K562 (cell line): ENCODE results near the gene PPP1R15B. TPM values are rescaled to one million over a fixed set of nuclear protein-coding genes. Genes with fewer than 3 reads are reported as not detected.

Source experiments
- ATAC-seq: fragments of 200-7000 bp; cut with Tn5 transposase; 3 replicates; pipeline ENCODE4 v1.9.1; 2020; ENCODE audit warnings: moderate library complexity
- BruUV-seq: library from RNA; stranded (reverse); fragments of 400-500 nt; replicated peaks from 2 replicates; lab custom pipeline; 2021; lab: Mats Ljungman, UMichigan
- CTCF ChIA-PET: fragments of 300-600 bp; formaldehyde crosslinking; extraction: SDS; loops from one replicate; lab custom pipeline; 2021; ENCODE audit warnings: low intra/inter-chr PET ratio; lab: Yijun Ruan, JAX
- POLR2A ChIA-PET: fragments of 300-600, 350-650 bp; sonication (Branson Sonifier 250); formaldehyde crosslinking; extraction: SDS; loops from one replicate; lab custom pipeline; 2021; ENCODE audit warnings: antibody characterized with exemption, inconsistent platforms; lab: Yijun Ruan, JAX
- DNase-seq, 4 experiments: peaks; one replicate each; pipeline versions ENCODE4 v3.0.0 to v3.0.0-alpha.2; 2011 to 2018; ENCODE audit warnings: low spot score in 3 of 4, mixed read lengths in 3 of 4; ENCODE audit errors: extremely low read depth in 1 of 4
- FAIRE-seq: peaks from 2 replicates; lab custom pipeline; 2011; peaks lifted over from hg19 to GRCh38; lab: Jason Lieb, UNC
- H2AFZ ChIP-seq: 2 replicates; pipeline ENCODE4 v1.6.0; 2011; ENCODE audit warnings: low read depth, low read length, control low read depth, inconsistent platforms
- H3K27ac ChIP-seq: fragments of 200-600 bp; 3 replicates; pipeline ENCODE4 v1.8.0; 2011; ENCODE audit warnings: low read depth, mild to moderate bottlenecking, control low read depth, inconsistent platforms, low read length, moderate library complexity, mixed read lengths; ENCODE audit errors: extremely low read depth
- H3K27me3 ChIP-seq, 2 experiments: fragments of 300-600 bp in 1 of 2; 2 replicates in 1 of 2; 3 replicates in 1 of 2; pipeline versions ENCODE4 v1.6.0 to v1.8.0; 2011; ENCODE audit warnings: inconsistent platforms in 2 of 2, low read length in 2 of 2, mild to moderate bottlenecking in 1 of 2, mixed read lengths in 1 of 2, moderate library complexity in 1 of 2; ENCODE audit not compliant: control insufficient read depth in 2 of 2, insufficient read depth in 2 of 2
- H3K36me3 ChIP-seq: fragments of 300-600 bp; 3 replicates; pipeline ENCODE4 v1.8.0; 2011; ENCODE audit warnings: mild to moderate bottlenecking, low read length, inconsistent platforms; ENCODE audit not compliant: control insufficient read depth, insufficient read depth
- H3K4me1 ChIP-seq, 2 experiments: fragments of 200-600 bp in 1 of 2; replicated peaks in 1 of 2; 2 replicates in 1 of 2; 3 replicates in 1 of 2; pipeline versions ENCODE4 v1.5.1 to v1.8.0; 2011; ENCODE audit warnings: inconsistent platforms in 2 of 2, low read length in 2 of 2, mild to moderate bottlenecking in 1 of 2, mixed read lengths in 1 of 2, moderate library complexity in 1 of 2; ENCODE audit not compliant: control insufficient read depth in 2 of 2, insufficient read depth in 2 of 2
- H3K4me2 ChIP-seq: 2 replicates; pipeline ENCODE4 v1.6.1; 2011; ENCODE audit warnings: low read length, control low read depth, inconsistent platforms, mixed read lengths; ENCODE audit not compliant: insufficient read depth
- H3K4me3 ChIP-seq: fragments of 200-600 bp; sonication (generic), shearing (Covaris generic); 2 replicates; pipeline ENCODE4 v1.5.1; 2016; ENCODE audit warnings: control low read depth, inconsistent platforms
- H3K79me2 ChIP-seq: fragments of 200-600 bp; 3 replicates; pipeline ENCODE4 v1.8.0; 2011; ENCODE audit warnings: low read length, inconsistent platforms; ENCODE audit not compliant: control insufficient read depth, insufficient read depth
- H3K9ac ChIP-seq, 2 experiments: 2 replicates each; pipeline versions ENCODE4 v1.6.0 to v1.6.1; 2011; ENCODE audit warnings: low read depth in 2 of 2, low read length in 2 of 2, control low read depth in 1 of 2, inconsistent platforms in 1 of 2, mild to moderate bottlenecking in 1 of 2, mixed read lengths in 1 of 2; ENCODE audit not compliant: insufficient read depth in 1 of 2
- H3K9me1 ChIP-seq: one replicate; pipeline ENCODE4 v1.6.0; 2011; ENCODE audit warnings: inconsistent platforms, mild to moderate bottlenecking, low read length, moderate library complexity; ENCODE audit not compliant: control insufficient read depth, insufficient read depth
- H3K9me3 ChIP-seq: replicated peaks from 2 replicates; pipeline ENCODE4 v1.5.1; 2011; ENCODE audit warnings: low read depth, low read length, inconsistent platforms; ENCODE audit not compliant: control insufficient read depth, insufficient read depth
- H4K20me1 ChIP-seq: replicated peaks from 2 replicates; pipeline ENCODE4 v1.6.1; 2011; ENCODE audit warnings: low read length, inconsistent platforms, mixed read lengths; ENCODE audit not compliant: control insufficient read depth, insufficient read depth
- FOS ChIP-seq: IDR thresholded peaks from 3 replicates; pipeline ENCODE4 v1.6.1; 2011; ENCODE audit not compliant: insufficient read length; ENCODE audit errors: extremely low read depth
- NCOA6 ChIP-seq: fragments of 450-650 bp; IDR thresholded peaks from 2 replicates; pipeline ENCODE4 v1.6.1; 2017; ENCODE audit warnings: mild to moderate bottlenecking
- PHF20 ChIP-seq: fragments of 450-650 bp; IDR thresholded peaks from 2 replicates; pipeline ENCODE4 v1.6.1; 2018; ENCODE audit not compliant: partially characterized antibody
- POLR2B ChIP-seq: fragments of 450-650 bp; IDR thresholded peaks from 2 replicates; pipeline ENCODE4 v1.6.1; 2018; ENCODE audit warnings: low read depth; ENCODE audit not compliant: partially characterized antibody
- TRIM28 ChIP-seq: fragments of 450-650 bp; IDR thresholded peaks from 2 replicates; pipeline ENCODE4 v1.6.1; 2017
- WGBS: fragments of 100-300 bp; shearing (Covaris generic); methylation state at CpG from one replicate; pipeline ENCODE4 v1.1.6; 2016; ENCODE audit warnings: low coverage, mixed read lengths; ENCODE audit not compliant: insufficient coverage; ENCODE audit errors: missing lambda C conversion rate; 5-methylcytosine and 5-hydroxymethylcytosine counted together
- in situ Hi-C: fragments of 300-500 bp; cut with MboI; formaldehyde crosslinking; loops from 4 replicates; pipeline ENCODE4 v1.15.0; 2018; ENCODE audit warnings: inconsistent platforms, mixed read lengths
- intact Hi-C: fragments of 100-400 bp; cut with micrococcal nuclease; formaldehyde crosslinking; loops from 2 replicates; pipeline ENCODE4 v1.14.2; 2022
- polyA plus RNA-seq, 8 experiments: library from polyadenylated mRNA; depleted of rRNA in 4 of 8; stranded (reverse) in 5 of 8; unstranded in 3 of 8; fragments of >200 nt; fragmentation: Nextera tagmentation in 2 of 8; fragmentation: Illumina TruSeq in 1 of 8; extraction: Ambion mirVana in 2 of 8; extraction: Trizol in 1 of 8; gene quantifications; 2 replicates each; pipeline versions ENCODE4 v1.2.1 to v1.2.3, GENCODE V29; 2011 to 2014; ENCODE audit warnings: inconsistent platforms in 1 of 8, missing spikeins in 1 of 8
- total RNA-seq, 7 experiments: library from RNA; depleted of rRNA in 6 of 7; stranded (reverse); fragments of >200 nt in 6 of 7; fragmentation: Illumina TruSeq in 2 of 7; extraction: Trizol in 2 of 7; gene quantifications; 2 replicates each; pipeline versions ENCODE4 v1.2.1 to v1.2.3, GENCODE V29; 2011 to 2021; ENCODE audit warnings: low replicate concordance in 1 of 7
- TF ChIP-seq, protein P1 (sequence below): fragments of 250-450 bp; sonication (Bioruptor Pico); IDR thresholded peaks from 2 replicates; pipeline ENCODE4 v1.8.0; 2021; ENCODE audit warnings: borderline replicate concordance, mild to moderate bottlenecking, moderate library complexity; ENCODE audit not compliant: poor library complexity, severe bottlenecking
- TF ChIP-seq, protein P2 (sequence below): sonication (generic); formaldehyde crosslinking; IDR thresholded peaks from 2 replicates; pipeline ENCODE4 v1.9.0; 2022; ENCODE audit warnings: mild to moderate bottlenecking, missing genetic modification reagents

The PPP1R15B gene
- total and polyA plus RNA-seq, 9 of the 15 experiments (the other 6 are each of a cell fraction or from before 2014, with no cell fraction given) = 17.0 to 48.1 (median 30.8) TPM

DNA sequence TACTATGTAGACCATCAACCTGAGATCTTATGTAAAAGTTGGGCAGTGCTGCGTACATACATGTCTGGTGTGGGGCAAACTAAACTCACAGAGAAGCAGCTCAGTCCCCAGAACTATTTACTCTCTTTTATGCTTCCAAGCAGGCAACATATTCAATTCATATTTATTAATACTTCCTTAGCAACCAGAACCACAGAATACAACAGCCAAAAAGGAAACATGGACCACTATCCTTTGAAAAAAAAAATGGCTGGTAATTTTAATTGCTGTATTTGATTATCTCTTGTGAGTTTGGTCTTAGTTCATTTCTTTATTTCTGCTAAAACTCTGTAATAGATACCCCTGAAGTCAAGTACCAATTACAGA, 1.5 kb upstream of the PPP1R15B start:
- H3K27ac ChIP-seq = no peak overlapping the region; the same call in 2 of the 3 replicates
- in situ Hi-C loops (no loop called here), intact Hi-C loops (loop anchor here (5.0 kb wide), 1 partner anchor 94 kb away; no protein-coding TSS in a partner anchor)
- H3K4me3 ChIP-seq = no peak overlapping the region
- H3K27me3 ChIP-seq = no peaks in the 10 kb centered on the region
- no peak for ATAC-seq
- no peak overlapping the region for H3K9ac ChIP-seq
- no peaks in the 10 kb centered on the region for H3K9me1 ChIP-seq
- WGBS = 90% methylated on average over 1 of the region's 1 CpG
- H3K4me2 ChIP-seq = no peak overlapping the region
- H3K79me2 ChIP-seq = peaks cover 36% of the 10 kb centered on the region
- no peak for TF ChIP-seq NCOA6
- TF ChIP-seq, protein P1, sequence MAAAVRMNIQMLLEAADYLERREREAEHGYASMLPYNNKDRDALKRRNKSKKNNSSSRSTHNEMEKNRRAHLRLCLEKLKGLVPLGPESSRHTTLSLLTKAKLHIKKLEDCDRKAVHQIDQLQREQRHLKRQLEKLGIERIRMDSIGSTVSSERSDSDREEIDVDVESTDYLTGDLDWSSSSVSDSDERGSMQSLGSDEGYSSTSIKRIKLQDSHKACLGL (CRISPR knock-in tag) = no peak
- no peak for TF ChIP-seq FOS
- no peak for TF ChIP-seq POLR2B
- TF ChIP-seq TRIM28 = no peak
- TF ChIP-seq PHF20 = no peak
- TF ChIP-seq, protein P2, sequence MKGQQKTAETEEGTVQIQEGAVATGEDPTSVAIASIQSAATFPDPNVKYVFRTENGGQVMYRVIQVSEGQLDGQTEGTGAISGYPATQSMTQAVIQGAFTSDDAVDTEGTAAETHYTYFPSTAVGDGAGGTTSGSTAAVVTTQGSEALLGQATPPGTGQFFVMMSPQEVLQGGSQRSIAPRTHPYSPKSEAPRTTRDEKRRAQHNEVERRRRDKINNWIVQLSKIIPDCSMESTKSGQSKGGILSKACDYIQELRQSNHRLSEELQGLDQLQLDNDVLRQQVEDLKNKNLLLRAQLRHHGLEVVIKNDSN (CRISPR knock-in tag) = no peak
- ChIA-PET POLR2A (interaction anchor here (0.5 to 1.3 kb wide), 3 partner anchors 14 to 24 kb away, joined by 3 to 5 read pairs (median 3); no protein-coding TSS in a partner anchor), CTCF (no interaction called here)
- no peak for DNase-seq
- 0 out of 2 replicates have a peak overlapping the region, but pooled peaks have one; percentile 10 for H2AFZ ChIP-seq
- peaks cover 27% of the 10 kb centered on the region for H3K36me3 ChIP-seq
- no peak for FAIRE-seq
- BruUV-seq = no TSS peak
- peaks cover 34% of the 10 kb centered on the region for H4K20me1 ChIP-seq
- no peaks in the 10 kb centered on the region for H3K9me3 ChIP-seq
- H3K4me1 ChIP-seq = peaks cover 20 to 22% of the 10 kb centered on the region in 2 experiments
